ENCODE results near the gene ERAP2. TPM values are rescaled to one million over a fixed set of nuclear protein-coding genes. Genes with fewer than 3 reads are reported as not detected.

Gene ERAP2
- total RNA-seq, 1 donor from 2014 or later, result 45.6 TPM

DNA sequence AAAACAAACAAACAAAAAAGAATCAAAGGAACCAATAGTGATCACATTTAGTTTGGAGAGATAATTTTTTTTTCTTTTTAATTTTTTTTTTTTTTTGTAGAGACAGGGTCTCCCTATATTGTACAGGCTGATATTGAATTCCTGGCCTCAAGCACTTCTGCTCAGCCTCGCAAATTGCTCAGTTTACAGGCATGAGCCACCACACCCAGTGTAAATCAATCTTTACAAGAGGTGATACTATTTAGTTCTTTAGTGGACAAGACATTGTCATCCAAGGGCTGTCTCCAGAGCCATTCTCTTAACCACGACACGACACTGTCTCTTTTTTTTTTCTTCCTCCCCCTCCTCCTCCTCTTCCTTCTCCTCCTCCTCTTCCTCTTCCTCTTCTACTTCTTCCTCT lies 29.6 kb downstream of the ERAP2 start:
- TF ChIP-seq, protein P1, sequence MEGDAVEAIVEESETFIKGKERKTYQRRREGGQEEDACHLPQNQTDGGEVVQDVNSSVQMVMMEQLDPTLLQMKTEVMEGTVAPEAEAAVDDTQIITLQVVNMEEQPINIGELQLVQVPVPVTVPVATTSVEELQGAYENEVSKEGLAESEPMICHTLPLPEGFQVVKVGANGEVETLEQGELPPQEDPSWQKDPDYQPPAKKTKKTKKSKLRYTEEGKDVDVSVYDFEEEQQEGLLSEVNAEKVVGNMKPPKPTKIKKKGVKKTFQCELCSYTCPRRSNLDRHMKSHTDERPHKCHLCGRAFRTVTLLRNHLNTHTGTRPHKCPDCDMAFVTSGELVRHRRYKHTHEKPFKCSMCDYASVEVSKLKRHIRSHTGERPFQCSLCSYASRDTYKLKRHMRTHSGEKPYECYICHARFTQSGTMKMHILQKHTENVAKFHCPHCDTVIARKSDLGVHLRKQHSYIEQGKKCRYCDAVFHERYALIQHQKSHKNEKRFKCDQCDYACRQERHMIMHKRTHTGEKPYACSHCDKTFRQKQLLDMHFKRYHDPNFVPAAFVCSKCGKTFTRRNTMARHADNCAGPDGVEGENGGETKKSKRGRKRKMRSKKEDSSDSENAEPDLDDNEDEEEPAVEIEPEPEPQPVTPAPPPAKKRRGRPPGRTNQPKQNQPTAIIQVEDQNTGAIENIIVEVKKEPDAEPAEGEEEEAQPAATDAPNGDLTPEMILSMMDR (conservative IDR thresholded peaks at IDR 0.05; ENCODE audit: low read depth, low read length), result no peak
- no peak for DNase-seq (ENCODE audit: low read depth)
- no peak overlapping the region for H3K4me3 ChIP-seq (ENCODE audit: low read depth, low read length)

DNA sequence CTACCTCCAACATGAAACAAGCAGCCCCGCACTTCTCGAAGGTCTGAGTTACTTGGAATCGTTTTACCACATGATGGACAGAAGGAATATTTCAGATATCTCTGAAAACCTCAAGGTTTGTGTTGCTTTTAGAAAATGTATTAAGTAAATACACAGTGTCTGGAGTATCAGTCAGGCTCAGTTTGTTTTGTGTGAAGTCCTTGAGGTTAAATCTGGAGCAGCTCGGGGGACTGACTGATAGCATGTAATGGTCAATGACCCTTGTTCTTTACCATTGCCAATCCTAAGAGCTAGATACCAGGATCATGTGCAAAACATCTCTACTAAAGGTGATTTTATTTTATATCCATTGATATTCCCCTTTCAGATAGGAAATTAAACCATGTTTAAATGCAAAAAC lies 32.7 kb downstream of the ERAP2 start:
- TF ChIP-seq, protein P1 (conservative IDR thresholded peaks at IDR 0.05; ENCODE audit: low read depth, low read length), result no peak
- no peak for DNase-seq (ENCODE audit: low read depth)
- no peak overlapping the region for H3K4me3 ChIP-seq (ENCODE audit: low read depth, low read length)

DNA sequence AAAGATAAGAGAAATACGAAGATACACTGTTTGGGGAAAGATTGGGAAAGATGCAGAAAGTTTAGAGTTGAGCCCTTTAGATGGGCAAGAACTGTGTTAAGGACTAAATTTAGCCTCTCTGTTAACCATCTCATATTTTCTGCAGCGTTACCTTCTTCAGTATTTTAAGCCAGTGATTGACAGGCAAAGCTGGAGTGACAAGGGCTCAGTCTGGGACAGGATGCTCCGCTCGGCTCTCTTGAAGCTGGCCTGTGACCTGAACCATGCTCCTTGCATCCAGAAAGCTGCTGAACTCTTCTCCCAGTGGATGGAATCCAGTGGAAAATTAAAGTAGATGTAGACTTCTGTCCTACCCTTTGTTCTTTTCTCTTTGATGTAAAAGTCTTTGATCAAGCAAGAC lies 33.1 kb downstream of the ERAP2 start:
- H3K4me3 ChIP-seq (ENCODE audit: low read depth, low read length), result no peak overlapping the region
- DNase-seq (ENCODE audit: low read depth), result no peak
- TF ChIP-seq, protein P1 (conservative IDR thresholded peaks at IDR 0.05; ENCODE audit: low read depth, low read length), result no peak

DNA sequence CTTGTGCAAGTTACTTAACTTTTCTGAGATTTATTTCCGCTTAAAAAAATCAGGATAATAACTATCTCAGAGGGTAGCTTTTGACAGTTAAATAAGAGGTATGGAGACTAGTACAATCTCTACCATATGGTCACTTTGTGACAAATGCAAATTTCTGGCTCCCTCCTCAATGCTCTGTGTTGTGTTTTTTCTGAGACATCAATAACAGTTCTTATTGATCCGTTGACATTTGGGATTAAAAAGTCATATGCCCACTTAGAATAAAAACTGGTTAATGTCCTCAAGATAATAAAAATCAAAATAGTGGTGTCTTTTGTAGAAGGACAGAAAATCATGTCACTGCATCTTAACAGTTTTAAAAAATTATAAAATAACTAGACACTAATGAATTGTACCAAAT lies 34.8 kb downstream of the ERAP2 start:
- DNase-seq (ENCODE audit: low read depth), result no peak
- TF ChIP-seq, protein P1 (conservative IDR thresholded peaks at IDR 0.05; ENCODE audit: low read depth, low read length), result no peak
- no peak overlapping the region for H3K4me3 ChIP-seq (ENCODE audit: low read depth, low read length)

DNA sequence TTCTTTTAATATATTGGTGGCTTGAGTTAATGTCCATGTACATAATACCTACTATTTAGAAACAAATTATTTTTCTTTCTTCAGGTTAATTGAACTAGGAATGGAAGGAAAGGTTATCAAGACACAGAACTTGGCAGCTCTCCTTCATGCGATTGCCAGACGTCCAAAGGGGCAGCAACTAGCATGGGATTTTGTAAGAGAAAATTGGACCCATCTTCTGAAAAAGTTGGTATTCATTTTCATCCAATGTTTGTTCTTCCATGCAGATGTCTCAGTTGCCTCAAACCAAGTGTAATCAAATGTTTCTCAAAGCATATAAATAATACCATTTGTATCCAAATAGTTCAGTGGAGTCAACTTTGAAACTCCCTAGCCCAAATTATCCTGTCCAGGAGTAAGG lies 36.9 kb downstream of the ERAP2 start:
- no peak for DNase-seq (ENCODE audit: low read depth)
- no peak overlapping the region for H3K4me3 ChIP-seq (ENCODE audit: low read depth, low read length)
- TF ChIP-seq, protein P1 (conservative IDR thresholded peaks at IDR 0.05; ENCODE audit: low read depth, low read length), result no peak

DNA sequence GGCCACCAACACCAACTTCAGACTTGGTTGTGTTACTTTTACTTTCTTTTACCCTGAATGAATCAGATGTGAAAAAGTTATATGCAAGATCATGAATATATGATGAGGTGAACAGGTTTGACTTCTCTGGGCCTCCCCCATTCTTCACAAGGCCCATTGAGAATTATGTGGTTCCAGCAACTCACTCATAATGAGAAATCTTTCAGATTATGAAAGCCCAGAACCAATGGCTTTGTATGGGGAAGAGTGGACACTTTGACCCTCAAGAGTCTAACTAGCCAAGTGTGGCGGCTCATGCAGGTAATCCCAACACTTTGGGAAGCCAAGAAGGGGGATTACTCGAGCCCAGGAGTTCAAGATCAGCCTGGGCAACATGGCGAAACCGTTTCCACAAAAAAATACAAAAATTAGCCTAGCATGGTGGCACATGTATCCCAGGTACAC lies 43.5 kb downstream of the ERAP2 start:
- no peak overlapping the region for H3K4me3 ChIP-seq (ENCODE audit: low read depth, low read length)
- TF ChIP-seq, protein P1 (conservative IDR thresholded peaks at IDR 0.05; ENCODE audit: low read depth, low read length), result no peak
- no peak for DNase-seq (ENCODE audit: low read depth)

DNA sequence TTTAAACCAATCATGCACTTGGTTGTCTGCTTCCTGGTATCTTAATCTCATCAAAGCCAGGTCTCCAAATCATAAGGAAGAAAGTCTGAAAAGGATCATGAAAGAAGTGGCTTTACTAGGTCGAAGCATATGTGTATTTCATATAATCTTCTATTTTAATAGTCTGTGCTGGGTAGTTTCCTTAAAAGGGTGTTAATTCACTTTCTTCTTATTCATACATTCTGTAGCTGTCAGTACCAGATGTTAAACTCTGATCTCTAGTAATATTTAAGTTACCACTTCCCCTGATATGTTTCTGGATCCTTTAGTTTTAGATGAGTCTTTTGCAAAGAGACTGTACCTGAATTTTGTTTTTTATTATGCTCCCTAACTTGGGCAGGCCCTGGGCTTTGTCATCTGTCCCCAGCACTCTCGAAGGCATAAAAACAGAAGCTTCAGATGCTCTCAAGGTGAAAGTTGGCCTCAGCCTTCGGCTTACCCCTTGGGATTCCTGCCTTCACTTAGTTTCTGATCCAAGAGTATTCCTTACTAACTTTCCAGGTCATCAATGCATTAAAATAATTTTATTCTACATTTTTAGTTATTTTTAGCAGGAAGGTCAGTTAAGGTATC lies 44.5 kb downstream of the ERAP2 start:
- TF ChIP-seq, protein P1 (conservative IDR thresholded peaks at IDR 0.05; ENCODE audit: low read depth, low read length), result no peak
- no peak for DNase-seq (ENCODE audit: low read depth)
- no peak overlapping the region for H3K4me3 ChIP-seq (ENCODE audit: low read depth, low read length)
